ENCODE results near the gene NUP37. TPM values are rescaled to one million over a fixed set of nuclear protein-coding genes. Genes with fewer than 3 reads are reported as not detected.

Gene NUP37
- total and polyA plus RNA-seq, 2 of the 13 experiments (the other 11 are each of a cell fraction or from before 2014, with no cell fraction given), result 50.6 to 80.1 TPM

DNA sequence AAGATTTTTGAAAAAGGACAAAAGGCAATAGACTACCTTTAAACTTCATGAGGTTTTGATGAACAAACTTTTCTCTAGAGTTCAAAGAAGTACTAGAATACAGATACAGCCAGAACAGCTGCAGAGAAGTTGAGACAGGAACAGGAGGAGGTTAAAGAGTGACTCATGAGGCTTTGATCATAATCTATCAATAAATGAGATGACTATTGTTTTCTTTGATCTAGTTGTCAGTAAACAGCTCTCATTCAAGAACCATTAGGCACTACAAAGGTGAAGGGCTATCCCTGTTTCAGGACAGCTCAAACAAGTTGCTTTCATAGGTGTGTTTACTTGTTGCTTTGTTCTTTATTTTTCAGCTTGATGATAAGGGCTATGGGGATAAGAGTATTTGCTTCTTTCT is 60.6 kb downstream of the NUP37 start (continued):
- peak; percentile 83; the same call in 1 of the 2 replicates for TF ChIP-seq AHDC1 (CRISPR knock-in tag; IDR thresholded peaks at IDR 0.05; ENCODE audit: borderline replicate concordance)
- TF ChIP-seq NR2C2 (CRISPR knock-in tag; IDR thresholded peaks at IDR 0.05; ENCODE audit: borderline replicate concordance), result peak; percentile 35; the same call in 1 of the 2 replicates
- TF ChIP-seq ZSCAN20 (CRISPR knock-in tag; IDR thresholded peaks at IDR 0.05; ENCODE audit: borderline replicate concordance), result no peak
- TF ChIP-seq, protein P1, sequence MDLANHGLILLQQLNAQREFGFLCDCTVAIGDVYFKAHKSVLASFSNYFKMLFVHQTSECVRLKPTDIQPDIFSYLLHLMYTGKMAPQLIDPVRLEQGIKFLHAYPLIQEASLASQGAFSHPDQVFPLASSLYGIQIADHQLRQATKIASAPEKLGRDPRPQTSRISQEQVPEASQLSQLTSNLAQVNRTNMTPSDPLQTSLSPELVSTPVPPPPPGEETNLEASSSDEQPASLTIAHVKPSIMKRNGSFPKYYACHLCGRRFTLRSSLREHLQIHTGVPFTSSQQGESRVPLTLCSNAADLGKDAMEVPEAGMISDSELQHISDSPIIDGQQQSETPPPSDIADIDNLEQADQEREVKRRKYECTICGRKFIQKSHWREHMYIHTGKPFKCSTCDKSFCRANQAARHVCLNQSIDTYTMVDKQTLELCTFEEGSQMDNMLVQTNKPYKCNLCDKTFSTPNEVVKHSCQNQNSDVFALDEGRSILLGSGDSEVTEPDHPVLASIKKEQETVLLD (CRISPR knock-in tag; IDR thresholded peaks at IDR 0.05; ENCODE audit: low read depth), result no peak
- TF ChIP-seq THRA (CRISPR knock-in tag; IDR thresholded peaks at IDR 0.05; ENCODE audit: borderline replicate concordance), result peak; percentile 74; the same call in 1 of the 2 replicates
- TF ChIP-seq ZXDC (CRISPR knock-in tag; IDR thresholded peaks at IDR 0.05), result no peak
- no peak for TF ChIP-seq TOE1 (CRISPR knock-in tag; IDR thresholded peaks at IDR 0.05)
- peak; percentile 99 for TF ChIP-seq FOXP4 (CRISPR knock-in tag; IDR thresholded peaks at IDR 0.05)
- TF ChIP-seq AGO1 (IDR thresholded peaks at IDR 0.05; ENCODE audit: low read depth, low read length, poor library complexity, severe bottlenecking), result no peak
- no peak for TF ChIP-seq CSRNP1 (CRISPR knock-in tag; IDR thresholded peaks at IDR 0.05)
- TF ChIP-seq POLR2G (IDR thresholded peaks at IDR 0.05; ENCODE audit: low read depth, low read length), result no peak
- peak; percentile 98 for TF ChIP-seq FOXP1 (IDR thresholded peaks at IDR 0.05)
- peak; percentile 99 for TF ChIP-seq FOXP1 (CRISPR knock-in tag; IDR thresholded peaks at IDR 0.05)
